ENCODE results near the gene BLM. TPM values are rescaled to one million over a fixed set of nuclear protein-coding genes. Genes with fewer than 3 reads are reported as not detected.

The BLM gene
- total RNA-seq, 4 donors from 2014 or later, result 0.72 to 2.4 (median 0.84) TPM

DNA sequence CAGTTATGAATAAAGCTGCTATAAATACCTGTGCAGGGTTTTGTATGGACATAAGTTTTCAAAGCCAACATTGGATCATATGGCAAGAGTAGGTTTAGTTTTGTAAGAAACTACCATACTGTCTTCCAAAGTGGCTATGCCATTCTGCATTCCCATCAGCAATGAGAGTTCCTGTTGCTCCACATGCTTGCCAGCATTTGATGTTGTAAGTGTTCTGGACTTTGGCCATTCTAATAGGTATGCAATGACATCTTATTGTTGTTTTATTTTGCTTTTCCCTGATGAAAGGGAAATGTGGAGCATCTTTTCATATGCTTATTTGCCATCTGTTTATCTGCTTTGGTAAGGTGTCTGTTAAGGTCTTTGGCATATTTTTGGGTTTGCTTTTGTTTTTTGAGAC is 22.2 kb upstream of the BLM start:
- TF ChIP-seq POLR2AphosphoS5 (IDR thresholded peaks at IDR 0.05) (no peak), EP300 (IDR thresholded peaks at IDR 0.05) (no peak), POLR2A (IDR thresholded peaks at IDR 0.05) (no peak)
- TF ChIP-seq, protein P1, sequence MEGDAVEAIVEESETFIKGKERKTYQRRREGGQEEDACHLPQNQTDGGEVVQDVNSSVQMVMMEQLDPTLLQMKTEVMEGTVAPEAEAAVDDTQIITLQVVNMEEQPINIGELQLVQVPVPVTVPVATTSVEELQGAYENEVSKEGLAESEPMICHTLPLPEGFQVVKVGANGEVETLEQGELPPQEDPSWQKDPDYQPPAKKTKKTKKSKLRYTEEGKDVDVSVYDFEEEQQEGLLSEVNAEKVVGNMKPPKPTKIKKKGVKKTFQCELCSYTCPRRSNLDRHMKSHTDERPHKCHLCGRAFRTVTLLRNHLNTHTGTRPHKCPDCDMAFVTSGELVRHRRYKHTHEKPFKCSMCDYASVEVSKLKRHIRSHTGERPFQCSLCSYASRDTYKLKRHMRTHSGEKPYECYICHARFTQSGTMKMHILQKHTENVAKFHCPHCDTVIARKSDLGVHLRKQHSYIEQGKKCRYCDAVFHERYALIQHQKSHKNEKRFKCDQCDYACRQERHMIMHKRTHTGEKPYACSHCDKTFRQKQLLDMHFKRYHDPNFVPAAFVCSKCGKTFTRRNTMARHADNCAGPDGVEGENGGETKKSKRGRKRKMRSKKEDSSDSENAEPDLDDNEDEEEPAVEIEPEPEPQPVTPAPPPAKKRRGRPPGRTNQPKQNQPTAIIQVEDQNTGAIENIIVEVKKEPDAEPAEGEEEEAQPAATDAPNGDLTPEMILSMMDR (IDR thresholded peaks at IDR 0.05), result no peak
- no peak overlapping the region for H3K27ac ChIP-seq
- DNase-seq (ENCODE audit: low spot score in 2 of 2), result no peak
- H3K4me3 ChIP-seq, result no peak overlapping the region
- no peaks in the 10 kb centered on the region for H3K4me1 ChIP-seq
- H3K9me3 ChIP-seq, result no peaks in the 10 kb centered on the region
- no peaks in the 10 kb centered on the region for H3K36me3 ChIP-seq
- no peaks in the 10 kb centered on the region for H3K27me3 ChIP-seq

DNA sequence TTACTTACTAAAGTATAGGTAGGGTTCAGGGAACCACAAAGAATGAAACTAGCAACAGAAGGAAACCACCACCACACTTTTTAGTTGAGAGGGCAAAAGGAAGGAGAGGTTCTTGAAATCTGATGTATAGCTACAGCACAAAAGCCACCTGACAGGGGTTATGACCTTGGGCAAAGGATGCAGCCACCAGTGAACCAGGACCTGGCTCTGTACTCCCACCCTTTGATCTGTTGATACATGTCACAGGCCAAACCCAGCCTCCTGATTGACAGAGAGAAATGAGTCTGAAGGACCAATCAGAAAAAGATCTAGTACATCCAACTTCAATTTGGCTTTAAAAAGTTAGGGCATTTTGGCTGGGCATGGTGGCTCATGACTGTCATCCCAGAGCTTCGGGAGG is 20.0 kb upstream of the BLM start:
- no peak for TF ChIP-seq POLR2A (IDR thresholded peaks at IDR 0.05)
- no peak for TF ChIP-seq POLR2AphosphoS5 (IDR thresholded peaks at IDR 0.05)
- TF ChIP-seq, protein P1 (IDR thresholded peaks at IDR 0.05), result no peak
- no peak for TF ChIP-seq EP300 (IDR thresholded peaks at IDR 0.05)
- no peaks in the 10 kb centered on the region for H3K27me3 ChIP-seq
- H3K27ac ChIP-seq, result no peak overlapping the region
- H3K4me3 ChIP-seq, result no peak overlapping the region
- 85% methylated on average over 1 of the region's 1 CpG for WGBS
- no peaks in the 10 kb centered on the region for H3K9me3 ChIP-seq
- H3K4me1 ChIP-seq, result no peaks in the 10 kb centered on the region
- DNase-seq (ENCODE audit: low spot score in 2 of 2), result no peak
- H3K36me3 ChIP-seq, result no peaks in the 10 kb centered on the region

DNA sequence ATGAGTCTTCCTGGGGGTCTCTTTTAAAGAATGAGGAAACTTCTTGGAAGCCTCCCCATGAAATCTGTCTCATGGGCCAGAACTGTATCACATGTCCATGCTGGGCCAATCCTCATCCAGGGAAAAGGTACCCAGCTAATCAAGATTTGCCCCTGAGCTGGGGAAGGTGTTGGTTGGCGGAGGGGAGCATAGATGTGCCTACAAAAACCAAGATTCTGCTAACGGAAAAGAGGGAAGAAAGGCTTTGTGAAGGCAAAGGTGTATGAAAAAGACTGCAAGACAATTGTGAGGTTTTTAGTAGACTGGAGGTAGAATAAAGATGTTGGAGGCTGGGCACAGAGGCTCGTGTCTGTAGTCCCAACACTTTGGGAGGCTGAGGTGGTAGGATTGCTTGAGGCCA is 18.5 kb upstream of the BLM start:
- DNase-seq (ENCODE audit: low spot score in 2 of 2), result no peak
- Histone ChIP-seq H3K9me3 (no peaks in the 10 kb centered on the region), H3K27me3 (no peaks in the 10 kb centered on the region), H3K4me3 (no peak overlapping the region), H3K4me1 (no peaks in the 10 kb centered on the region), H3K27ac (no peak overlapping the region), H3K36me3 (no peaks in the 10 kb centered on the region)
- TF ChIP-seq POLR2AphosphoS5 (IDR thresholded peaks at IDR 0.05) (no peak), EP300 (IDR thresholded peaks at IDR 0.05) (no peak), POLR2A (IDR thresholded peaks at IDR 0.05) (no peak)
- TF ChIP-seq, protein P1 (IDR thresholded peaks at IDR 0.05), result no peak
- 96% methylated on average over 3 of the region's 3 CpGs for WGBS

DNA sequence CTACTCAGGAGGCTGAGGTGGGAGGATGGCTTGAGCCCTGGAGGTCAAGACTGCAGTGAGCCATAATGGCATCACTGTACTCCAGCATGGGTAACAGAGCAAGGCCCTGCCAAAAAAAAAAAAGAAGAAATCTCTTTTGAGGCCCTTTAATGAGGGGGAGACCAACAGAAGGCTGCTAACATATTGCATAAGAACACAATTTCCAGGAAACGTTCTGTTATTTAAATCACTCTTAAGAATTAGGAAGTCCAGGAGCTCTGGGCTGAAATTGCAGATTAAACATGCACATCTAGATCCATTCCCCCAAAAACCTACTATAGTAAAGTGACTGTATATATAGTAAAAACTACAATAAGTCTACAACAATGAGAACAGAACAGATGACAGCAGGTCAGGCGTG is 16.1 kb upstream of the BLM start:
- Histone ChIP-seq H3K27ac (no peak overlapping the region), H3K4me3 (no peak overlapping the region), H3K27me3 (no peaks in the 10 kb centered on the region), H3K4me1 (no peaks in the 10 kb centered on the region), H3K9me3 (no peaks in the 10 kb centered on the region), H3K36me3 (no peaks in the 10 kb centered on the region)
- no peak for TF ChIP-seq POLR2A (IDR thresholded peaks at IDR 0.05)
- no peak for TF ChIP-seq POLR2AphosphoS5 (IDR thresholded peaks at IDR 0.05)
- TF ChIP-seq, protein P1 (IDR thresholded peaks at IDR 0.05), result no peak
- TF ChIP-seq EP300 (IDR thresholded peaks at IDR 0.05), result no peak
- no peak for DNase-seq (ENCODE audit: low spot score in 2 of 2)
- WGBS, result 57% methylated on average over 2 of the region's 2 CpGs

DNA sequence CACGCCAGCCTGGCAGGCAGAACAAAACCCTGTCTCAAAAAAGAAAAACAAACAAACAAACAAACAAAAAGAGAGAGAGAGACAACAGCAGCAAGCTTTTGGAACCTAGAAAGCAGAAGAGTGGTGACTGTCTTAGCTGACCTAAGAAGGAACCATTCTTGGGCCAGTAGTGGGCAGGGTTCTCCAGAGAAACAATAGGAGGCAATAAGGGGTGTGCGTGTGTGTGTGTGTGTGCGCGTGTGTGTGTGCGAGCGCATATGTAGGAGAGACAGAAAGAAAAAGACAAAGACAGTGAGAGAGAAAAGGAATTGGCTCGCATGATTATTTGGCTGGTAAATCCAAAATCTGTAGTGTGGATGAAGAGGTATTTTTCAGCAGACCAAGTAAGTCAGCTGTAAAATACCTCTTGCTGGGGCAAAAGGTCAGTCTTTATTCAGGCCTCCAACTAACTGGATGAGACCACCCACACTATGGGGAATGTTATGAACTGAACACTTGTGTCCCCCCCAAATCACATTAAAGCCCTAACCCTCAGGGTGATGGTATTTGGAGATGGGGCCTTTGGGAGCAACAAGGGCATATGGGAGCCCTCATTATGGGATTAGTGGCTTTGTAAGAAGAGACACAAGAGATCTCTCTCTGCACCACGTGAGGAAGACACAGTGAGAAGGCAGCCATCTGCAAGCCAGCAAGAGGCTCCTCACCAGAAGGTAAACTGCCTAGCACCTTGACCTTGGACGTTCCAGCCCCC is 15.1 kb upstream of the BLM start:
- Histone ChIP-seq H3K4me3 (no peak overlapping the region), H3K27ac (no peak overlapping the region), H3K4me1 (no peaks in the 10 kb centered on the region), H3K27me3 (no peaks in the 10 kb centered on the region), H3K9me3 (no peaks in the 10 kb centered on the region), H3K36me3 (no peaks in the 10 kb centered on the region)
- WGBS, result 84% methylated on average over 9 of the region's 9 CpGs
- TF ChIP-seq, protein P1 (IDR thresholded peaks at IDR 0.05), result no peak
- no peak for TF ChIP-seq POLR2A (IDR thresholded peaks at IDR 0.05)
- TF ChIP-seq EP300 (IDR thresholded peaks at IDR 0.05), result no peak
- DNase-seq (ENCODE audit: low spot score in 2 of 2), result no peak

Measured in suprapubic skin (tissue), 4 donors.